Measurements from ENCODE around the gene SSR1.
"Not testable (repeated sequence)": the region's sequence is repeated elsewhere in the genome, so short reads cannot be mapped to it uniquely, and the experiment has no call there.

The SSR1 gene

DNA sequence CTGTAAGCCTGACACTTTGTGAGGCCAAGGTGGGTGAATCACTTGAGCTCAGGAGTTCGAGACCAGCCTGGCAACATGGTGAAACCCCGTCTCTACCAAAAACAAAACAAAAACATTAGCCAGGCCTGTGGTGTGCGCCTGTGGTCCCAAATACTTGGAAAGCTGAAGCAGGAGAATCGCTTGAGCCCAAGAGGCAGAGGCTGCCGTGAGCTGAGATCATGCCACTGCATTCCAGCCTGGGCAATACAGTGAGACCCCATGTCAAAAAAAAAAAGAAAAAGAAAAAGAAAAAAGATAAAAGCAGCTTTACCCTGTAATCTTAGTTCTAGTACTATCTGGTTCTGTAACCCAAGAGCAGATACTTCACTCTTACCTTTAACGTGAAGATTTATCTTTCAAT lies 27.6 kb downstream of the SSR1 start:
- no peaks in the 10 kb centered on the region for H3K4me1 ChIP-seq
- H3K36me3 ChIP-seq: peaks cover 20% of the 10 kb centered on the region
- no peak overlapping the region for H3K4me3 ChIP-seq (ENCODE audit: low read depth, low read length)
- H3K9me3 ChIP-seq: no peaks in the 10 kb centered on the region
- TF ChIP-seq, protein P1, sequence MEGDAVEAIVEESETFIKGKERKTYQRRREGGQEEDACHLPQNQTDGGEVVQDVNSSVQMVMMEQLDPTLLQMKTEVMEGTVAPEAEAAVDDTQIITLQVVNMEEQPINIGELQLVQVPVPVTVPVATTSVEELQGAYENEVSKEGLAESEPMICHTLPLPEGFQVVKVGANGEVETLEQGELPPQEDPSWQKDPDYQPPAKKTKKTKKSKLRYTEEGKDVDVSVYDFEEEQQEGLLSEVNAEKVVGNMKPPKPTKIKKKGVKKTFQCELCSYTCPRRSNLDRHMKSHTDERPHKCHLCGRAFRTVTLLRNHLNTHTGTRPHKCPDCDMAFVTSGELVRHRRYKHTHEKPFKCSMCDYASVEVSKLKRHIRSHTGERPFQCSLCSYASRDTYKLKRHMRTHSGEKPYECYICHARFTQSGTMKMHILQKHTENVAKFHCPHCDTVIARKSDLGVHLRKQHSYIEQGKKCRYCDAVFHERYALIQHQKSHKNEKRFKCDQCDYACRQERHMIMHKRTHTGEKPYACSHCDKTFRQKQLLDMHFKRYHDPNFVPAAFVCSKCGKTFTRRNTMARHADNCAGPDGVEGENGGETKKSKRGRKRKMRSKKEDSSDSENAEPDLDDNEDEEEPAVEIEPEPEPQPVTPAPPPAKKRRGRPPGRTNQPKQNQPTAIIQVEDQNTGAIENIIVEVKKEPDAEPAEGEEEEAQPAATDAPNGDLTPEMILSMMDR (IDR thresholded peaks at IDR 0.05; ENCODE audit: low read depth, low read length): no peak
- no peaks in the 10 kb centered on the region for H3K27me3 ChIP-seq
- DNase-seq: no peak

GRCh38 chr6:7283676-7284075 lies 29.3 kb downstream of the SSR1 start:
- Histone ChIP-seq H3K4me3 (ENCODE audit: low read depth, low read length) (no peak overlapping the region), H3K36me3 (peaks cover 8% of the 10 kb centered on the region), H3K27me3 (no peaks in the 10 kb centered on the region), H3K9me3 (no peaks in the 10 kb centered on the region), H3K4me1 (no peaks in the 10 kb centered on the region)
- DNase-seq: no peak
- TF ChIP-seq, protein P1 (IDR thresholded peaks at IDR 0.05; ENCODE audit: low read depth, low read length): no peak

GRCh38 chr6:7282097-7282906 lies 30.7 kb downstream of the SSR1 start:
- Histone ChIP-seq H3K4me3 (ENCODE audit: low read depth, low read length) (no peak overlapping the region), H3K9me3 (no peaks in the 10 kb centered on the region), H3K27me3 (no peaks in the 10 kb centered on the region), H3K36me3 (no peaks in the 10 kb centered on the region), H3K4me1 (no peaks in the 10 kb centered on the region)
- TF ChIP-seq, protein P1 (IDR thresholded peaks at IDR 0.05; ENCODE audit: low read depth, low read length): no peak
- DNase-seq: no peak

DNA sequence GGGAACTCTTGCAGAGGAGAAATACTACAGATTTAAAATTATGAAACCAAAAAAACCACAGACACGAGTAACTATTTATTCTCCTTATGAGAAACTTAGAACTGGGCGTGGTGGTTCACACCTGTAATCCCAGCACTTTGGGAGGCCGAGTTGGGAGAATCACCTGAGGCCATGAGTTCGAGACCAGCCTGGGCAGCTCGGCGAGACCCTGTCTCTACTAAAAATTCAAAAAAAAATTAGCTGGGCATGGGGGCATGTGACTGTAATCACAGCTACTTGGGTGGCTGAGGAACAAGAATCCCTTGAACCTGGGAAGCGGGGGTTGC lies 36.8 kb downstream of the SSR1 start:
- Histone ChIP-seq H3K4me1 (no peaks in the 10 kb centered on the region), H3K27me3 (no peaks in the 10 kb centered on the region), H3K36me3 (no peaks in the 10 kb centered on the region), H3K9me3 (no peaks in the 10 kb centered on the region), H3K4me3 (ENCODE audit: low read depth, low read length) (no peak overlapping the region)
- DNase-seq: no peak
- TF ChIP-seq, protein P1 (IDR thresholded peaks at IDR 0.05; ENCODE audit: low read depth, low read length): no peak

DNA sequence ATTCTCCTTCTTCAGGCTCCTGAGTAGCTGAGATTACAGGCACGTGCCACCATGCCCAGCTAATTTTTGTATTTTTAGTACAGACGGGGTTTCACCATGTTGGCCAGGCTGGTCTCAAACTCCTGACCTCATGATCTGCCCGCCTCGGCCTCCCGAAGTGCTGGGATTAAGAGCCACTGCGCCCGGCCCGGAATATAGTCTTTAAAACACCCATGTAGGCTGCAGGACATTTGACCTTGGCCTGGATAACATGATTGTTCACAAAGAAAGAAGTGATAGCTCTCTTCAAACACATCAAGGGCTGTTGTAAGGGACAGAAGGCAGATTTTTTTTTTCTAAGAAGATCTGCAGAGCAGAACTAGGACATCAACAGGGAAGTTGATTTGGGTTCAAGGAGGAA lies 38.5 kb downstream of the SSR1 start:
- not testable (repeated sequence) for H3K27me3 ChIP-seq; H3K4me1 ChIP-seq; H3K36me3 ChIP-seq; DNase-seq; H3K4me3 ChIP-seq (ENCODE audit: low read depth, low read length); H3K9me3 ChIP-seq

- Histone ChIP-seq H3K4me1 (no peaks in the 10 kb centered on the region), H3K4me3 (ENCODE audit: low read depth, low read length) (no peak overlapping the region), H3K36me3 (no peaks in the 10 kb centered on the region), H3K9me3 (no peaks in the 10 kb centered on the region), H3K27me3 (no peaks in the 10 kb centered on the region)
- no peak for DNase-seq
- TF ChIP-seq, protein P1 (IDR thresholded peaks at IDR 0.05; ENCODE audit: low read depth, low read length): no peak
These were observed 39.3 kb downstream of the SSR1 start for GRCh38 chr6:7273709-7274108.

Data from BE2C (cell line).